HepG2 (cell line): ENCODE data around the gene FN1. TPM values are rescaled to one million over a fixed set of nuclear protein-coding genes. Genes with fewer than 3 reads are reported as not detected.
A peak's percentile ranks its signal among the peaks of the same experiment; 100 is the strongest.

Experiments
- ATRX ChIP-seq: sonication (generic); formaldehyde crosslinking; IDR thresholded peaks from 2 replicates; pipeline ENCODE4 v1.4.0; 2020; ENCODE audit warnings: missing genetic modification reagents, borderline replicate concordance
- FOXA1 ChIP-seq, 2 experiments: fragments of 450-650 bp in 1 of 2; sonication (generic) in 1 of 2; formaldehyde crosslinking in 1 of 2; IDR thresholded peaks; 2 replicates each; pipeline versions ENCODE4 v1.4.0 to v1.6.1; 2016 to 2020; ENCODE audit warnings: missing genetic modification reagents in 1 of 2
- THAP9 ChIP-seq: sonication (generic); formaldehyde crosslinking; IDR thresholded peaks from 2 replicates; pipeline ENCODE4; 2020; ENCODE audit warnings: missing genetic modification reagents, mild to moderate bottlenecking, borderline replicate concordance
- ZMAT3 ChIP-seq: sonication (generic); formaldehyde crosslinking; conservative IDR thresholded peaks from 2 replicates; pipeline ENCODE4 v1.7.0; 2021; ENCODE audit warnings: missing genetic modification reagents
- ZNF256 ChIP-seq: sonication (generic); formaldehyde crosslinking; conservative IDR thresholded peaks from 2 replicates; pipeline ENCODE4 v1.4.0; 2020; ENCODE audit warnings: missing genetic modification reagents
- ZNF567 ChIP-seq: sonication (generic); formaldehyde crosslinking; IDR thresholded peaks from 2 replicates; pipeline ENCODE4 v1.8.1; 2023; ENCODE audit warnings: mild to moderate bottlenecking, missing genetic modification reagents, borderline replicate concordance
- ZNF607 ChIP-seq: sonication (generic); formaldehyde crosslinking; IDR thresholded peaks from 2 replicates; pipeline ENCODE4 v1.5.1; 2020; ENCODE audit warnings: missing genetic modification reagents, mild to moderate bottlenecking, borderline replicate concordance
- ZNF672 ChIP-seq: sonication (generic); formaldehyde crosslinking; IDR thresholded peaks from 2 replicates; pipeline ENCODE4 v1.8.1; 2022; ENCODE audit warnings: missing genetic modification reagents
- polyA plus RNA-seq, 8 experiments: library from polyadenylated mRNA; depleted of rRNA in 3 of 8; stranded (reverse) in 7 of 8; unstranded in 1 of 8; fragments of >200 nt; fragmentation: Illumina TruSeq in 4 of 8; extraction: Trizol in 4 of 8; gene quantifications; 2 replicates each; pipeline versions ENCODE4 v1.2.1 to v1.2.3, GENCODE V29; 2011 to 2016; ENCODE audit warnings: low read depth in 4 of 8, missing spikeins in 1 of 8, mixed read lengths in 1 of 8; ENCODE audit not compliant: insufficient read depth in 1 of 8
- total RNA-seq, 5 experiments: library from RNA; depleted of rRNA; stranded (reverse); fragments of >200 nt; fragmentation: Illumina TruSeq; extraction: Trizol; gene quantifications; 2 replicates each; pipeline ENCODE4 v1.2.3, GENCODE V29; 2016; ENCODE audit warnings: low read depth in 1 of 5
- TF ChIP-seq, protein P1 (sequence below): sonication (generic); formaldehyde crosslinking; IDR thresholded peaks from 2 replicates; pipeline ENCODE4 v1.5.0; 2020; ENCODE audit warnings: mild to moderate bottlenecking, missing genetic modification reagents, borderline replicate concordance
- TF ChIP-seq, protein P2 (sequence below): sonication (generic); formaldehyde crosslinking; IDR thresholded peaks from 2 replicates; pipeline ENCODE4 v1.9.0; 2021; ENCODE audit warnings: missing genetic modification reagents, borderline replicate concordance
- TF ChIP-seq, protein P3 (sequence below): sonication (generic); formaldehyde crosslinking; IDR thresholded peaks from 2 replicates; pipeline ENCODE4 v1.4.0; 2020; ENCODE audit warnings: mild to moderate bottlenecking, missing genetic modification reagents
- TF ChIP-seq, protein P4 (sequence below): IDR thresholded peaks from 2 replicates; pipeline ENCODE4 v1.6.1; 2016; ENCODE audit warnings: low read depth

FN1 gene
- total and polyA plus RNA-seq, 2 of the 13 experiments (the other 11 are each of a cell fraction or from before 2014, with no cell fraction given): 1,847 to 6,471 TPM

DNA sequence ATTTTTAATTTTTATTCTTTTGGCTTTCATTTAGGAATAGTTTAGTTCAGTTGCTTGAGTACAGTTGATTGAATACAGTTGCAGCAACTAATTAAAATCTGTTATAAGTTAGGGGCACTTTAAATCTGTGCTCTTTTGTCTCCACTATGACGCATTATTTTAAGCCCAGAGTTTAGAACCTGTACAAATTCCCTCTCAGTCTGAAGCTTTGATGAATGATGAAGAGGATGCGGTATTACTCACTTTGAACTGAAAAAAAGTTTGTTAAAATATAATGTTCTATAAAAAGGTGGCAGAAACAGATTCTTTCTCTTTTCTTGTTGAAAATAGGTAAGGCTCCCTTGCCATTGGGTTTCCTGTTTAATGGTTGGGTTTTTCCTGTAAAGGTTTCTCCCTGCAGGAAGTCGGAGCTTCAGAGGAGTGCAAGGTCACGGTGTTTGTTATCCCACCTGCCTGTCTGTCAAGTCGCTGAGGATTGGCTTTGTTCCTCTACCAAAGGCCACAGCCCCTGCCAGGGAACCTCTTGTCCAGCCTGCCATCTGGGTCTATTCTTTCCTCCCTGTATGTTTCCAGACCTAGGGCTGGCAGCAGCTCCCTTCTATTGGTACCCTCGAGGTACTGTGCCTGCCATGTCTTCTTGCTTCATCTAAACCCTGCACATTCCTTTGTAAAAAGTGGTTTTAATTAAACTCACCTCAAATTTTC lies 43.8 kb upstream of the FN1 start (continued):
- TF ChIP-seq THAP9 (CRISPR knock-in tag) (no peak), ZNF256 (CRISPR knock-in tag) (no peak), ZNF607 (CRISPR knock-in tag) (no peak), FOXA1 (IDR thresholded peaks at IDR 0.05) (no peak), FOXA1 (CRISPR knock-in tag; IDR thresholded peaks at IDR 0.05) (peak; percentile 32; the same call in 1 of the 2 replicates), ZNF672 (CRISPR knock-in tag) (no peak), ZMAT3 (CRISPR knock-in tag) (no peak), ZNF567 (CRISPR knock-in tag) (no peak), ATRX (CRISPR knock-in tag) (no peak)
- TF ChIP-seq, protein P1, sequence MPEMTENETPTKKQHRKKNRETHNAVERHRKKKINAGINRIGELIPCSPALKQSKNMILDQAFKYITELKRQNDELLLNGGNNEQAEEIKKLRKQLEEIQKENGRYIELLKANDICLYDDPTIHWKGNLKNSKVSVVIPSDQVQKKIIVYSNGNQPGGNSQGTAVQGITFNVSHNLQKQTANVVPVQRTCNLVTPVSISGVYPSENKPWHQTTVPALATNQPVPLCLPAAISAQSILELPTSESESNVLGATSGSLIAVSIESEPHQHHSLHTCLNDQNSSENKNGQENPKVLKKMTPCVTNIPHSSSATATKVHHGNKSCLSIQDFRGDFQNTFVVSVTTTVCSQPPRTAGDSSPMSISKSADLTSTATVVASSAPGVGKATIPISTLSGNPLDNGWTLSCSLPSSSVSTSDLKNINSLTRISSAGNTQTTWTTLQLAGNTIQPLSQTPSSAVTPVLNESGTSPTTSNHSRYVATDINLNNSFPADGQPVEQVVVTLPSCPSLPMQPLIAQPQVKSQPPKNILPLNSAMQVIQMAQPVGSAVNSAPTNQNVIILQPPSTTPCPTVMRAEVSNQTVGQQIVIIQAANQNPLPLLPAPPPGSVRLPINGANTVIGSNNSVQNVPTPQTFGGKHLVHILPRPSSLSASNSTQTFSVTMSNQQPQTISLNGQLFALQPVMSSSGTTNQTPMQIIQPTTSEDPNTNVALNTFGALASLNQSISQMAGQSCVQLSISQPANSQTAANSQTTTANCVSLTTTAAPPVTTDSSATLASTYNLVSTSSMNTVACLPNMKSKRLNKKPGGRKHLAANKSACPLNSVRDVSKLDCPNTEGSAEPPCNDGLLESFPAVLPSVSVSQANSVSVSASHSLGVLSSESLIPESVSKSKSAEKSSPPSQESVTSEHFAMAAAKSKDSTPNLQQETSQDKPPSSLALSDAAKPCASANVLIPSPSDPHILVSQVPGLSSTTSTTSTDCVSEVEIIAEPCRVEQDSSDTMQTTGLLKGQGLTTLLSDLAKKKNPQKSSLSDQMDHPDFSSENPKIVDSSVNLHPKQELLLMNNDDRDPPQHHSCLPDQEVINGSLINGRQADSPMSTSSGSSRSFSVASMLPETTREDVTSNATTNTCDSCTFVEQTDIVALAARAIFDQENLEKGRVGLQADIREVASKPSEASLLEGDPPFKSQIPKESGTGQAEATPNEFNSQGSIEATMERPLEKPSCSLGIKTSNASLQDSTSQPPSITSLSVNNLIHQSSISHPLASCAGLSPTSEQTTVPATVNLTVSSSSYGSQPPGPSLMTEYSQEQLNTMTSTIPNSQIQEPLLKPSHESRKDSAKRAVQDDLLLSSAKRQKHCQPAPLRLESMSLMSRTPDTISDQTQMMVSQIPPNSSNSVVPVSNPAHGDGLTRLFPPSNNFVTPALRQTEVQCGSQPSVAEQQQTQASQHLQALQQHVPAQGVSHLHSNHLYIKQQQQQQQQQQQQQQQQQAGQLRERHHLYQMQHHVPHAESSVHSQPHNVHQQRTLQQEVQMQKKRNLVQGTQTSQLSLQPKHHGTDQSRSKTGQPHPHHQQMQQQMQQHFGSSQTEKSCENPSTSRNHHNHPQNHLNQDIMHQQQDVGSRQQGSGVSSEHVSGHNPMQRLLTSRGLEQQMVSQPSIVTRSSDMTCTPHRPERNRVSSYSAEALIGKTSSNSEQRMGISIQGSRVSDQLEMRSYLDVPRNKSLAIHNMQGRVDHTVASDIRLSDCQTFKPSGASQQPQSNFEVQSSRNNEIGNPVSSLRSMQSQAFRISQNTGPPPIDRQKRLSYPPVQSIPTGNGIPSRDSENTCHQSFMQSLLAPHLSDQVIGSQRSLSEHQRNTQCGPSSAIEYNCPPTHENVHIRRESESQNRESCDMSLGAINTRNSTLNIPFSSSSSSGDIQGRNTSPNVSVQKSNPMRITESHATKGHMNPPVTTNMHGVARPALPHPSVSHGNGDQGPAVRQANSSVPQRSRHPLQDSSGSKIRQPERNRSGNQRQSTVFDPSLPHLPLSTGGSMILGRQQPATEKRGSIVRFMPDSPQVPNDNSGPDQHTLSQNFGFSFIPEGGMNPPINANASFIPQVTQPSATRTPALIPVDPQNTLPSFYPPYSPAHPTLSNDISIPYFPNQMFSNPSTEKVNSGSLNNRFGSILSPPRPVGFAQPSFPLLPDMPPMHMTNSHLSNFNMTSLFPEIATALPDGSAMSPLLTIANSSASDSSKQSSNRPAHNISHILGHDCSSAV (CRISPR knock-in tag): no peak
- TF ChIP-seq, protein P2, sequence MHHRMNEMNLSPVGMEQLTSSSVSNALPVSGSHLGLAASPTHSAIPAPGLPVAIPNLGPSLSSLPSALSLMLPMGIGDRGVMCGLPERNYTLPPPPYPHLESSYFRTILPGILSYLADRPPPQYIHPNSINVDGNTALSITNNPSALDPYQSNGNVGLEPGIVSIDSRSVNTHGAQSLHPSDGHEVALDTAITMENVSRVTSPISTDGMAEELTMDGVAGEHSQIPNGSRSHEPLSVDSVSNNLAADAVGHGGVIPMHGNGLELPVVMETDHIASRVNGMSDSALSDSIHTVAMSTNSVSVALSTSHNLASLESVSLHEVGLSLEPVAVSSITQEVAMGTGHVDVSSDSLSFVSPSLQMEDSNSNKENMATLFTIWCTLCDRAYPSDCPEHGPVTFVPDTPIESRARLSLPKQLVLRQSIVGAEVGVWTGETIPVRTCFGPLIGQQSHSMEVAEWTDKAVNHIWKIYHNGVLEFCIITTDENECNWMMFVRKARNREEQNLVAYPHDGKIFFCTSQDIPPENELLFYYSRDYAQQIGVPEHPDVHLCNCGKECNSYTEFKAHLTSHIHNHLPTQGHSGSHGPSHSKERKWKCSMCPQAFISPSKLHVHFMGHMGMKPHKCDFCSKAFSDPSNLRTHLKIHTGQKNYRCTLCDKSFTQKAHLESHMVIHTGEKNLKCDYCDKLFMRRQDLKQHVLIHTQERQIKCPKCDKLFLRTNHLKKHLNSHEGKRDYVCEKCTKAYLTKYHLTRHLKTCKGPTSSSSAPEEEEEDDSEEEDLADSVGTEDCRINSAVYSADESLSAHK (CRISPR knock-in tag): no peak
- TF ChIP-seq, protein P3, sequence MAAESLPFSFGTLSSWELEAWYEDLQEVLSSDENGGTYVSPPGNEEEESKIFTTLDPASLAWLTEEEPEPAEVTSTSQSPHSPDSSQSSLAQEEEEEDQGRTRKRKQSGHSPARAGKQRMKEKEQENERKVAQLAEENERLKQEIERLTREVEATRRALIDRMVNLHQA (CRISPR knock-in tag): no peak
- TF ChIP-seq, protein P4, sequence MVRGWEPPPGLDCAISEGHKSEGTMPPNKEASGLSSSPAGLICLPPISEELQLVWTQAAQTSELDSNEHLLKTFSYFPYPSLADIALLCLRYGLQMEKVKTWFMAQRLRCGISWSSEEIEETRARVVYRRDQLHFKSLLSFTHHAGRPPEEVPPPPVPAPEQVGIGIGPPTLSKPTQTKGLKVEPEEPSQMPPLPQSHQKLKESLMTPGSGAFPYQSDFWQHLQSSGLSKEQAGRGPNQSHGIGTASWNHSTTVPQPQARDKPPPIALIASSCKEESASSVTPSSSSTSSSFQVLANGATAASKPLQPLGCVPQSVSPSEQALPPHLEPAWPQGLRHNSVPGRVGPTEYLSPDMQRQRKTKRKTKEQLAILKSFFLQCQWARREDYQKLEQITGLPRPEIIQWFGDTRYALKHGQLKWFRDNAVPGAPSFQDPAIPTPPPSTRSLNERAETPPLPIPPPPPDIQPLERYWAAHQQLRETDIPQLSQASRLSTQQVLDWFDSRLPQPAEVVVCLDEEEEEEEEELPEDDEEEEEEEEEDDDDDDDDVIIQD (CRISPR knock-in tag): peak; percentile 100
